GM19452 (cell line): ENCODE measurements around the gene PTPN7.
"Not testable (repeated sequence)": the region's sequence is repeated elsewhere in the genome, so short reads cannot be mapped to it uniquely, and the experiment has no call there.

Experiments used
- ATAC-seq: cut with Tn5 transposase; IDR thresholded peaks from one replicate; pipeline ENCODE4 v1.9.1; 2021; ENCODE audit not compliant: unreplicated experiment

The PTPN7 gene

DNA sequence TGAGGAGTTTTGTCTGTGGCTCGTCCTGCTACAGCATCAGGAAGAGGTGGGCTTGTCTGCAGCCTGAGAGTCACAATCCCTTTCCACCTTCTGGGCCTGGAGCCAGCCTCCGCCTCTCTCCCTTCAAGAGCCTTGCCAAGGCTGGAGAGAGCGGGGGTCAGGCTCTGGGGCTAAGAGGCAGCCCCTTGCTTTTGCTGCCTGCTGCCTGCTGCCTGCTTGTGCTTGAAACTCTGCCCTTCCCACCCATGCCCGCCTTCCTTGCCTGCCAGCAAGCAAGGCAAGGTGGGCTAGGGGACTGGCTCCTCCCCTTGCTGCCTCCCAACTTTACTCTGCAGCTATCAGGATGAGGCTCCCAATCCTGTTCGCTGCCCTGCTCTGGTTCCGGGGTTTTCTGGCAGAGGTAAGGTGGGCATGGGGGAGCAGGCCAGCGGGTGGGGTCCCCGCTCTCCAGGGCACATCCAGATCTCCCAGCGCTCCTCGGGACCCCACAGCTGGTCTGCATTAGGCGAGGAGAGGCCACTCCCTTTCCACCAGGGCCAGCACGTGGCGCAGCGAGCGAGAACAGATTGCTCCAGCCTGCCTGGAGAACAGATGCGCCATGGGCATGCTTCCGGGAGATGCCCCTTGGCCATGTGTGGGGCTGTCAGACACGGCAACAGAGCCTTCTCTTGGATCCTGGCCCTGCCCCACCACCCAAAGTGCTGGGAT, 7.5 kb upstream of the PTPN7 start:
- ATAC-seq = no peak

DNA sequence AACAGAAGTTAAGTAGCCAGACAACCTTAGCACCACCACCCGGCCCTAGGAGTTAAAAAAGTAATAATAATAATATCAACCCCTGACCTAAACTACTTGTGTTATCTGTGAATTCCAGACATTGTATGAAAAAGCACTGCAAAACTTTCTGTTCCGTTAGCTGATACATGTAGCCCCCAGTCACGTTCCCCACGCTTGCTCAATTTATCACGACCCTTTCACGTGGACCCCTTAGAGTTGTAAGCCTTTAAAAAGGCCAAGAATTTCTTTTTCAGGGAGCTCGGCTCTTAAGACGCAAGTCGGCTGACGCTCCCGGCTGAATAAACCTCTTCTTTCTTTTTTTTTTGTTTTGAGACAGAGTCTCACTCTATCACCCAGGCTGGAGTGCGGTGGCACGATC, 6.7 kb upstream of the PTPN7 start:
- not testable (repeated sequence) for ATAC-seq

DNA sequence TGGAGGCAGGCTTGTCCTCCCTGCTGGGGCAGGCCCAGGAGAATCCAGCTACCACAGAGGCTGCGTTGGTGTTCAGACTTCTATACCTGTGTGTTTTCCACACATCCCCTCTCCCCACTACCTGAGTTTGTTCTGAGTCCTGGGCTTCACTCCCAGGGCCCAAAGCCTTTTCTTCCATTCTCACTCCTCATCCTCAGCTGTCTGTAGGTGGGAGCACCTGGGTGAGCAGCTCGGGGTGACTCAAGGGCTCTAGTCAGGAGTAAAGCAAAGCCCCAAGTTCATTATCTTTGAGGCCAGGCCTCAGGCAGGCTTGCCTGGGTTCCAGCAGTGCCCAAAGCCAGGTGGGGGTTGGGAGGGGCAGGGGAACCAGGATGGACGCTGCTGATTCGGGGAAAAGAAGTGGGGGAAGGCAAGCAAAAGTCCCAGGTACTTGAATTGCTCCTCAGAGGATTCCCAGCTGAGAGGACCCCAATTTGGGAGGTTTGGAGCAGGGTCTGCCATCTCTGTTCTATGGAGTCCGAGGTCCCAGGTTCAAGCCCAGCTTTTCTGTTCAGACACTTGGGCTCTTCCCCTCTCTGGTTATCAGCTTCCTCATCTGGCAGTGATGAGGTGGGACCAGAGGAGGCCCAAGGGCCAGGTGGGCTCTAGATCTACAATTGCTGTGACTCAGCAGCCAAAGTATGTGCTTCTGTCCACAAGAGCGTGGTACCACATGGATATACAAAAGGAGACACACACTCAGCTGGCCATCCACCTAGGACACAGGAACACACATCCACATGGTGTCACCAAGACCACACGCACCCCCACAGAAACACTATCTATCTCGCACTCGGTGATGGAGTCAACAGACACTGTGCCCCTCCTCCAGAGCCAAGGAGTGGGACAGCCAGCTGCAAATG, 5.8 kb upstream of the PTPN7 start:
- no peak for ATAC-seq

DNA sequence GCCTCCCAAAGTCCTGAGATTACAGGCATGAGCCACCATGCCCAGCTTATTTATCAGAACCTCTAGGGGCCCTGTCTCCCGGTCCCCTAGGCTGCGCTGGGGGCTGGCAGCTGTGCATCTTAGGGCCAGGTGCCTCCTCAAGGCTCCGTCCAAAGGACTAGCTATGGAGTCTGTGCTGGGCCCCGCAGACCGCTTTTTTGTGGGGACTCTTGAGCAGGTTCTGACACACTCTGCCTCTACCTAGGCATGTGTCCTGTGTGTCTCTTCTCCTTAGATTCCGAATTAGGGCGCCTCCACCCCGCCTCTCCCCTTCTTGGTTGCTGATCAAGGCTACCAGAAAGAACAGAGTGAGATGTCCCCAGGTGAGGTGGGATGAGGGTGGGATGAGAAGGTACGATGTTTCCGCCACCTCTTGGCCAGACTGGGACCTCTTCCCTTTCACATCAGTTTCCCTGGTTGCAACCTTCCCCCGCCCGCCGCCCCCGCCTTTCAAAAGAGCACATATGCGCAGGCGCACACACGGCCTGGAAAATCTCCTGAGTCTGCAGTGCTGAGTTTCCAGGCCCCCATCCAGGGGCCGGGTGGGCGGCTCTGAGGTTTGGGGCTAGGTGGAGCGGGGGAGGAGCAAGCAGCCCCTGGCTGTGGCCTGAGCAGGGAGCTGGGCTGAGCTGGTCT, 5.0 kb upstream of the PTPN7 start:
- ATAC-seq = no peak

DNA sequence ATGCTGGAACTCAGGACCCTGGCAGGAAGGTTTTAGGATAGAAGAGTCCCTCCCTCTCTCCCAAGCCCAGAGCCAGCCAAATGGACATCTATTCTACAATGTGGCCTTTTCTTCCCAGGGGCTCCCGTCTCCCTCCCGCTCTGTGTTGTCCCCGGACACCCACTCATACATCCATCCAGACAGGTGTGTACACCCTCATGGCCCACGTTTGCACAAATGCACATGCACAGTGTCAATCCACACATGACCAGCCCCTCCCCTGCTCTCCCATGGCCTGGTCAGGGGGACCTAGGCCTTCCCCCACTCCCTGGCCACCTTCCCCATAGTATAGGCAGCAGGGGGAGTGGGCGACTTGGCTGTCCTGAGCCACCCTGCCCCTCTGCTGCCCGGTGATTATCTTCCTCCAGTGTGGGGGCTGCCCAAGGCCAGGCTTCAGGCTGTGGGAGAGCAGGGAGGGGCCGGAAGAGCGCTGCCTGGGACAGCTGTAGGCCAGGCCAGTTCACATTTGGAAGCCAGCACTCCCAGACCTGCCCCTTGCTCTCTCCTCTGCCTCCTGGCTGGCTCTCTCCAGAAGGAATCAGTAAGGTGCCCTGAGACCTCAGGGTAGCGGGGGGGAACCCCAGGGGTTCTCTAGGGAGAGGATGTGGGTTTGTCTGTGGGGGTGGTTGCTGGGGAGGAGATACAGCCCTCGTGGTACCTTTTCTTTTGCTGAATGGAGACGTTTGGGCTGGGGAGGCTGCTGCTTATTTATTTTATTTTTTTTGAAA, 4.1 kb upstream of the PTPN7 start:
- ATAC-seq = peak; percentile 57

GRCh38 chr1:202163281-202164270, 3.2 kb upstream of the PTPN7 start:
- ATAC-seq = no peak

GRCh38 chr1:202162418-202163280, 2.2 kb upstream of the PTPN7 start:
- no peak for ATAC-seq

DNA sequence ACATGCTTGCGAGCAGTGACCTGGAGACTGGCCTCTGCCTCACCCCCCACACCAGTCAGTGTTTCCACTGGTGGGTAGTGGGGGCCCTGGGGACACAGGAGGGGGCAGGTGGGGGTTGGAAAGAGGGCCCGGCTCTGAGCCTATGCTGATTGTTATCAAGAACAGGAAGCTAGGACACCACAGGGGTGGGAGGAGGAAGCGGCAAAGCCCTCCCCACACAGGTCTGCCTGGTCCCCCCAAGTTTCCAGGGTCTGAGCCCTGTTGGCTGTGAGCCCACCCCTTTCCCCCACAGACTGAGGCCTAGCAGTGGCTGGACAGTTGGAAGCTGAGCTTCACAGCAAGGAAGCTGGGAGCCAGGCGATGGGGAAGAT, 1.6 kb upstream of the PTPN7 start:
- no peak for ATAC-seq

GRCh38 chr1:202161151-202162046, 997 bp upstream of the PTPN7 start:
- no peak for ATAC-seq

DNA sequence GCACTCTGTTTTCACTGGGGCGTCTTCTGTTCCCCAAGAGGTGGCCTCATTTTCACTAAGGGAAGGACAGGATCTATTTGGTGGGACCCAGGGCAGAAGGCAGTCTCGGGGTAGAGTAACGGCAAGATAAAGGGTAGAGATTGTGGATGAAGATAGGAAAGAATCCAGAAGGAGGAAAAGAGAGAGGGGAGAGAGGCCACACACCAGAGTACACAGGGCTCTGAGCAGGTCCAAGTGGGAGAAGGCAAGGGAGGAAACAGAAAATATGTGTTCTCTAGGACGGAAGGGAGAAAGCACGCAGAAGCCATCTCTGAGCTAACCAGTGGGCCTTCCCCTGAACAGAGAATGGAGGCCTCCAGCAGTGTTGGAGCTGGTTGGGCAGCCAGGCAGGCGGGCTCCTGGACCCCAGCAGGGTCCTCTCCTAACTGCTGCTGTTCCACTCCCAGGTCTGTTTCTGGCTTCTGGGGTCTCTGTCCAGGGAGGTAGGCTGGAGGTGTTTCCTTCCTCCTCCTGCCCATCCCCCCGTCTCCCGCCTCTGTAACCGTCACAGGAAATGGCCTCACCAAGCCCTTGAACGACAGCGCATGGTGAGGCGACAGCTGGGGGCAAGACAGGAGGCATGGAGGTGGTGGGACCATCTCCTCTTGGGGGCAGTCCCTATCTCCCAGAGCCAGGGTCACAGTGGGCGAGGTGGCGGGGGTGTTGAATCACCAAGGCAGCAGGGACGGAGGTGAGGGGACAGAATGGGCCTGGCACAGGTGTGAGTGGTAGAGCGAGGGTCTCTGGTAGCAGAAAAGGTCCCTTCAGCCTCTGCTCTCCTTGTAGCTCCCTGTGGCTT, 649 bp downstream of the PTPN7 start:
- no peak for ATAC-seq

- ATAC-seq = no peak
Measured at GRCh38 chr1:202158810-202159533, 1.4 kb downstream of the PTPN7 start.

DNA sequence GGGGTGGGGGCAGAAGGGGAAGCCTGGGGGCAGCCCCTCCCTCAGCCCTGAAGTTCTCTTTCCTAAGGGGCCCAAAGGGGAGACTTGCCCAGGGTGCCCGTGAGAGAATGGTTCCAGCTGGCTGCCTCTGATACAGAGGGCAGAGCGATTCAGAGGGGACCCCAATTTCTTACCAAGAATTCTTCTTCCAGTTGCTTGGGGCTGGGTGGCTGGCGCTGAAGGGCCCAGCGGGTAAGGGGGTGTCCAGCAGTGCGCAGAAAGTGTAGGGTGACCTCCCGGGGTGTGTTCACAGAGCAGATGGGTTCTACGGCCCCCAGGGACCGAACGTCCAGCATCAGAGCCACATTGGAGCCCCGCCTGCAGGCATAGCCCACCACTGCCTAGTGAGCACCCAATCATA, 2.5 kb downstream of the PTPN7 start:
- no peak for ATAC-seq

GRCh38 chr1:202156590-202156989, 3.8 kb downstream of the PTPN7 start:
- no peak for ATAC-seq

GRCh38 chr1:202155478-202156021, 4.9 kb downstream of the PTPN7 start:
- no peak for ATAC-seq

DNA sequence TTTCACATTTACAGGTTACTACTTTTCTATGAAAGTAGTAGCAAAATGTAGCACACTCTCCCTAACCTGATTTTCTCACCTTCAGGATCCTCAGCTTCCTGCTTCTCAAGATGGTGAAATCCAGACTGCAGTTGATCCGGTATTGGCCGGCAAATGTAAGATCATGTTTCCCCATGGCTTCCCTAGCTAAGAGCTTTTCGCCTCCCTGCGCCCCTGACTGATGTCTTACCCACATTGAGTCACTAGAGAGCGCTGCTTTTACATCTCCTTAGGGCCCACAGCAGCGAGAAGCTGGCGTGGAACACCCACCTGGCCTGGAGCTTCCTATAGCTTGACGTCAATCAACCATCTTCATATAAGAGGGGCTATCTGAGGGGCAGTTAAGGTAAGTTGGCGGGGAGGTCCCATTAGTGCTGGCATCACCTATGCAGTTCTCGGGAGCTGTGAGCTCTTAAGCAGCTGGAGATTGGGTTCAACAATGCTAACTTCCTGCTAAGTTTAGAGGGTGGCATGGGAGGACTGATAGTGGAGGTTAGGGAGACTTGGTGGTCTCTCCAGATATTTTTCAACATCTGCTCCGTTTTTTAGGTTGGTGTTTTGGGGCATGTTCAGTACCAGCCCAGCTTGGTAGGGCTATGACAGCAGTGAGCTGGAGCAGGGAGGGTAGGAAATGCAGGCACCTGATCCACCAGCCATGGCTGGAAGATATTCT, 5.5 kb downstream of the PTPN7 start:
- ATAC-seq = no peak
